HCT116 (cell line): ENCODE measurements around the gene GLMP. TPM values are rescaled to one million over a fixed set of nuclear protein-coding genes. Genes with fewer than 3 reads are reported as not detected.

ENCODE experiments used
- ATAC-seq: fragments of 200-7000 bp; cut with Tn5 transposase; 2 replicates; pipeline ENCODE4 v1.9.1; 2020; ENCODE audit warnings: mild to moderate bottlenecking, moderate library complexity
- BruUV-seq: library from RNA; stranded (reverse); fragments of 400-500 nt; replicated peaks from 2 replicates; lab custom pipeline; 2021; lab: Mats Ljungman, UMichigan
- CTCF ChIA-PET: fragments of 300-600 bp; sonication (Branson Sonifier 250); formaldehyde crosslinking; loops from one replicate; lab custom pipeline; 2021; ENCODE audit warnings: antibody characterized with exemption; lab: Charles Lee
- POLR2A ChIA-PET: fragments of 300-600, 350-600 bp; sonication (Branson Sonifier 250); formaldehyde crosslinking; loops from one replicate; lab custom pipeline; 2021; ENCODE audit warnings: antibody characterized with exemption; lab: Charles Lee
- RAD21 ChIA-PET, 2 experiments: fragments of 300-600 bp; sonication (Branson Sonifier 250); formaldehyde crosslinking; loops; one replicate each; lab custom pipeline; 2023; ENCODE audit warnings: low total read pairs in 2 of 2; ENCODE audit not compliant: uncharacterized antibody in 2 of 2, unreplicated experiment in 2 of 2, low non-redundant PET in 1 of 2; lab: Charles Lee
- DNase-seq: peaks from one replicate; pipeline ENCODE4 v3.0.0-alpha.2; 2010; ENCODE audit warnings: low read depth, low spot score
- H2AFZ ChIP-seq: fragments of 200-600 bp; shearing (Covaris generic), sonication (generic); 2 replicates; pipeline ENCODE4 v1.6.1; 2017; ENCODE audit warnings: low read depth, mixed run types, mixed read lengths, antibody characterized with exemption, low read length; ENCODE audit not compliant: poor library complexity, severe bottlenecking
- H3K27ac ChIP-seq: 2 replicates; pipeline ENCODE4 v1.5.1; 2012; ENCODE audit warnings: low read depth, low read length
- H3K27me3 ChIP-seq: fragments of 200-600 bp; sonication (generic); 2 replicates; pipeline ENCODE4 v1.6.1; 2016; ENCODE audit warnings: mixed run types, low read length, mixed read lengths; ENCODE audit not compliant: insufficient read depth
- H3K36me3 ChIP-seq, 2 experiments: fragments of 200-500 bp in 1 of 2; fragments of 200-600 bp in 1 of 2; sonication (Bioruptor generic) in 1 of 2; sonication (generic) in 1 of 2; 2 replicates each; pipeline versions ENCODE4 v1.5.1 to v1.6.1; 2014 to 2016; ENCODE audit warnings: low read length in 2 of 2, inconsistent platforms in 1 of 2, mixed read lengths in 1 of 2, mixed run types in 1 of 2; ENCODE audit not compliant: insufficient read depth in 2 of 2, control insufficient read depth in 1 of 2
- H3K4me1 ChIP-seq, 2 experiments: fragments of 200-600 bp in 1 of 2; sonication (generic) in 1 of 2; 2 replicates each; pipeline versions ENCODE4 v1.5.1 to v1.6.1; 2012 to 2017; ENCODE audit warnings: low read length in 2 of 2, inconsistent platforms in 1 of 2, mild to moderate bottlenecking in 1 of 2, mixed read lengths in 1 of 2, mixed run types in 1 of 2, moderate library complexity in 1 of 2; ENCODE audit not compliant: insufficient read depth in 2 of 2, control insufficient read depth in 1 of 2
- H3K4me2 ChIP-seq: fragments of 200-600 bp; sonication (generic); 2 replicates; pipeline ENCODE4 v1.6.1; 2017; ENCODE audit warnings: mixed run types, low read length, mixed read lengths
- H3K4me3 ChIP-seq, 2 experiments: fragments of 200-600 bp in 1 of 2; sonication (generic) in 1 of 2; replicated peaks in 1 of 2; 2 replicates each; pipeline ENCODE4 v1.5.1; 2011 to 2016; ENCODE audit warnings: low read length in 2 of 2, control low read depth in 1 of 2, low read depth in 1 of 2, mild to moderate bottlenecking in 1 of 2, mixed read lengths in 1 of 2, mixed run types in 1 of 2
- H3K79me2 ChIP-seq: fragments of 200-600 bp; sonication (generic); 2 replicates; pipeline ENCODE4 v1.6.1; 2017; ENCODE audit warnings: mild to moderate bottlenecking, mixed run types, low read length, moderate library complexity, mixed read lengths; ENCODE audit not compliant: insufficient read depth
- H3K9ac ChIP-seq: fragments of 200-600 bp; sonication (generic); 2 replicates; pipeline ENCODE4 v1.6.1; 2016; ENCODE audit warnings: low read length, mixed read lengths
- H3K9me2 ChIP-seq: fragments of 200-600 bp; sonication (generic), shearing (Covaris generic); 2 replicates; pipeline ENCODE4 v1.6.1; 2017; ENCODE audit warnings: mixed run types, mild to moderate bottlenecking, moderate library complexity; ENCODE audit not compliant: insufficient read depth
- H3K9me3 ChIP-seq, 2 experiments: fragments of 200-500 bp in 1 of 2; fragments of 200-600 bp in 1 of 2; sonication (Bioruptor generic) in 1 of 2; sonication (generic) in 1 of 2; 2 replicates each; pipeline ENCODE4 v1.6.1; 2014 to 2017; ENCODE audit warnings: low read length in 2 of 2, mixed read lengths in 2 of 2, inconsistent platforms in 1 of 2, low read depth in 1 of 2, mild to moderate bottlenecking in 1 of 2, mixed run types in 1 of 2, moderate library complexity in 1 of 2; ENCODE audit not compliant: control insufficient read depth in 1 of 2, insufficient read depth in 1 of 2
- H4K20me1 ChIP-seq: fragments of 200-600 bp; sonication (generic), shearing (Covaris generic); 2 replicates; pipeline ENCODE4 v1.6.1; 2017; ENCODE audit warnings: mixed run types, mild to moderate bottlenecking, moderate library complexity; ENCODE audit not compliant: insufficient read depth
- ATF3 ChIP-seq: IDR thresholded peaks from 2 replicates; pipeline ENCODE4 v1.6.1; 2012
- ELF1 ChIP-seq: IDR thresholded peaks from 2 replicates; pipeline ENCODE4 v1.6.1; 2012; ENCODE audit warnings: low read depth, borderline replicate concordance
- EZH2 ChIP-seq: fragments of 200-600 bp; sonication (generic); IDR thresholded peaks from 2 replicates; pipeline ENCODE4 v1.6.1; 2017; ENCODE audit warnings: antibody characterized with exemption, mixed run types
- EZH2phosphoT487 ChIP-seq: fragments of 200-600 bp; IDR thresholded peaks from 2 replicates; pipeline ENCODE4 v1.6.1; 2018; ENCODE audit warnings: antibody characterized with exemption, borderline replicate concordance
- FOSL1 ChIP-seq: IDR thresholded peaks from 2 replicates; pipeline ENCODE4 v1.6.1; 2012; ENCODE audit warnings: low read depth
- MAX ChIP-seq: IDR thresholded peaks from 2 replicates; pipeline ENCODE4 v1.6.1; 2012
- POLR2A ChIP-seq: IDR thresholded peaks from 2 replicates; pipeline ENCODE4 v1.7.0; 2011; ENCODE audit warnings: borderline replicate concordance; ENCODE audit not compliant: insufficient read depth, insufficient read length; ENCODE audit errors: extremely low read depth
- REST ChIP-seq: IDR thresholded peaks from 2 replicates; pipeline ENCODE4 v1.6.1; 2012; ENCODE audit warnings: low read depth
- TCF7L2 ChIP-seq: IDR thresholded peaks from 2 replicates; pipeline ENCODE4 v1.7.0; 2011; ENCODE audit warnings: borderline replicate concordance, inconsistent platforms; ENCODE audit not compliant: insufficient read depth, insufficient read length; ENCODE audit errors: extremely low read depth
- YY1 ChIP-seq: IDR thresholded peaks from 2 replicates; pipeline ENCODE4 v1.6.1; 2011; ENCODE audit warnings: low read length, low read depth, moderate library complexity, mild to moderate bottlenecking; ENCODE audit not compliant: insufficient replicate concordance; ENCODE audit errors: extremely low read depth
- ZFX ChIP-seq: fragments of 450-650 bp; IDR thresholded peaks from 2 replicates; pipeline ENCODE4 v1.6.1; 2017
- ZNF274 ChIP-seq: fragments of 200-500 bp; sonication (Bioruptor generic); IDR thresholded peaks from 2 replicates; pipeline ENCODE4 v1.6.1; 2014; ENCODE audit warnings: mild to moderate bottlenecking, low read depth, low read length, inconsistent platforms
- intact Hi-C: fragments of 100-400 bp; cut with micrococcal nuclease; formaldehyde crosslinking; loops from 2 replicates; pipeline ENCODE4 v1.10.0; 2022
- total RNA-seq: library from RNA; stranded (reverse); gene quantifications from one replicate; pipeline ENCODE4 v1.2.1, GENCODE V29; 2021; ENCODE audit not compliant: unreplicated experiment

GLMP gene
- total RNA-seq, 1 experiment from 2014 or later, result 27.8 TPM

- POLR2A ChIA-PET, result no interaction called here
- H3K9me3 ChIP-seq, result no peaks in the 10 kb centered on the region
- ATAC-seq (no peak), DNase-seq (no peak)
- no peak for TF ChIP-seq EZH2phosphoT487
- TF ChIP-seq EZH2, result no peak
- no peak for TF ChIP-seq ZFX
- TF ChIP-seq MAX, result no peak
- no peak for TF ChIP-seq FOSL1
- no peak for TF ChIP-seq POLR2A
- TF ChIP-seq REST, result no peak
- peaks cover 21 to 32% of the 10 kb centered on the region in 2 experiments for H3K36me3 ChIP-seq
- CTCF ChIA-PET, result no interaction called here
- H3K4me2 ChIP-seq, result no peak overlapping the region
- H3K4me1 ChIP-seq, result no peaks in the 10 kb centered on the region
- H3K4me3 ChIP-seq, result no peak overlapping the region
- RAD21 ChIA-PET, result no interaction called here
- no peak overlapping the region for H3K9ac ChIP-seq
- no peaks in the 10 kb centered on the region for H3K9me2 ChIP-seq
- H2AFZ ChIP-seq, result no peak overlapping the region
- intact Hi-C loops, result no loop called here
- H3K79me2 ChIP-seq, result no peaks in the 10 kb centered on the region
- H3K27me3 ChIP-seq, result no peaks in the 10 kb centered on the region
- H4K20me1 ChIP-seq, result peaks cover 4% of the 10 kb centered on the region; the same call in 1 of the 2 replicates
- BruUV-seq, result no TSS peak
- no peak overlapping the region for H3K27ac ChIP-seq
Observed at GRCh38 chr1:156305215-156305614, 9.7 kb upstream of the GLMP start.

- ChIA-PET RAD21 (no interaction called here), POLR2A (no interaction called here)
- no peaks in the 10 kb centered on the region for H3K27me3 ChIP-seq
- no peak overlapping the region for H3K4me3 ChIP-seq
- H3K27ac ChIP-seq, result no peak overlapping the region
- H3K4me1 ChIP-seq, result no peaks in the 10 kb centered on the region
- no TSS peak for BruUV-seq
- H4K20me1 ChIP-seq, result peaks cover 4% of the 10 kb centered on the region; the same call in 1 of the 2 replicates
- H3K4me2 ChIP-seq, result no peak overlapping the region
- intact Hi-C loops, result no loop called here
- no peak overlapping the region for H2AFZ ChIP-seq
- no peak for TF ChIP-seq ELF1
- no peak for TF ChIP-seq TCF7L2
- TF ChIP-seq ZNF274, result no peak
- TF ChIP-seq POLR2A, result no peak
- TF ChIP-seq ATF3, result no peak
- no peak for TF ChIP-seq YY1
- TF ChIP-seq, all 23 proteins: peak for 0
- Histone ChIP-seq H3K9me3 (no peaks in the 10 kb centered on the region), H3K9me2 (no peaks in the 10 kb centered on the region), H3K36me3 (peaks cover 8 to 16% of the 10 kb centered on the region in 2 experiments), H3K79me2 (no peaks in the 10 kb centered on the region), H3K9ac (no peak overlapping the region)
- CTCF ChIA-PET, result no interaction called here
- no peak for DNase-seq
- no peak for ATAC-seq
Observed at GRCh38 chr1:156303241-156303640, 7.8 kb upstream of the GLMP start.
